Endothelial cell (in vitro differentiated cells): ENCODE data around the gene MYO1D. TPM values are rescaled to one million over a fixed set of nuclear protein-coding genes. Genes with fewer than 3 reads are reported as not detected.

Source experiments
- DNase-seq: peaks from one replicate; pipeline ENCODE4 v3.0.0; 2021; ENCODE audit warnings: low spot score
- H3K27ac Mint-ChIP-seq: one replicate; pipeline ENCODE4 v1.8.0; 2021; ENCODE audit warnings: mixed read lengths, inconsistent platforms; ENCODE audit not compliant: unreplicated experiment
- H3K27me3 Mint-ChIP-seq: one replicate; pipeline ENCODE4 v1.8.0; 2021; ENCODE audit warnings: mild to moderate bottlenecking, moderate library complexity, mixed read lengths, inconsistent platforms; ENCODE audit not compliant: unreplicated experiment
- H3K36me3 Mint-ChIP-seq: one replicate; pipeline ENCODE4 v1.8.0; 2021; ENCODE audit warnings: mild to moderate bottlenecking, low read depth, mixed read lengths, inconsistent platforms; ENCODE audit not compliant: unreplicated experiment
- H3K4me1 Mint-ChIP-seq: one replicate; pipeline ENCODE4 v1.8.0; 2021; ENCODE audit warnings: mild to moderate bottlenecking, mixed read lengths, inconsistent platforms; ENCODE audit not compliant: unreplicated experiment
- H3K4me3 Mint-ChIP-seq: one replicate; pipeline ENCODE4 v1.8.0; 2021; ENCODE audit warnings: mild to moderate bottlenecking, mixed read lengths, inconsistent platforms; ENCODE audit not compliant: unreplicated experiment
- H3K9me3 Mint-ChIP-seq: one replicate; pipeline ENCODE4 v1.8.0; 2021; ENCODE audit warnings: mixed read lengths, inconsistent platforms; ENCODE audit not compliant: unreplicated experiment
- total RNA-seq: library from RNA; stranded (reverse); fragmentation: NEBNext Ultra II Directional; extraction: Animal tissue kit (Norgen Biotek cat#: 25700); gene quantifications from one replicate; pipeline ENCODE4 v1.2.1, GENCODE V29; 2021; ENCODE audit not compliant: unreplicated experiment
- TF ChIP-seq, protein P1 (sequence below): fragments of 200-600 bp; sonication (generic); IDR thresholded peaks from one replicate; pipeline ENCODE4 v1.5.0; 2021; ENCODE audit warnings: antibody characterized with exemption; ENCODE audit not compliant: unreplicated experiment

MYO1D gene
- total RNA-seq, 1 donor from 2014 or later = 26.4 TPM

DNA sequence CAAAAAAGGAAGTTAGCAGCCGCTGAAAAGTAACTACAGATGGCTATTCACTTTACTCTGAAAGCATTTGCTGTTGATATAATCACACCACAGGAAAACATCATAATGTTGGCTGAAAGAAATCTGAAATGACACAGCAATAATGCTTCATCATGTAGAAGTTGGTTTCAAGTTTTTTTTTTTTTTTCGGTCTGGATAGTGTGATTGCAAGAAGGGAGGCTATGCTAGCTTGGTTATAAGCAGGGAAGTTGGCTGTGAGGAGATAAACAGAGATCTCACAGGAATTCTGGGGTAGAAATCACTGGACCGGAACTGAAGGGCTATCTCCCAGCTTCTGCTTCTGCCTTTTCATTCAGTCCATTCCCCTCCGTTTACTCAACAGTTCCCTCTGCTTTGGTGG is 57.9 kb downstream of the MYO1D start:
- Mint-ChIP-seq H3K4me1 (peaks cover 14% of the 10 kb centered on the region), H3K27me3 (no peaks in the 10 kb centered on the region), H3K27ac (no peak overlapping the region), H3K9me3 (no peaks in the 10 kb centered on the region), H3K36me3 (no peaks in the 10 kb centered on the region), H3K4me3 (no peak overlapping the region)
- DNase-seq = no peak
- TF ChIP-seq, protein P1, sequence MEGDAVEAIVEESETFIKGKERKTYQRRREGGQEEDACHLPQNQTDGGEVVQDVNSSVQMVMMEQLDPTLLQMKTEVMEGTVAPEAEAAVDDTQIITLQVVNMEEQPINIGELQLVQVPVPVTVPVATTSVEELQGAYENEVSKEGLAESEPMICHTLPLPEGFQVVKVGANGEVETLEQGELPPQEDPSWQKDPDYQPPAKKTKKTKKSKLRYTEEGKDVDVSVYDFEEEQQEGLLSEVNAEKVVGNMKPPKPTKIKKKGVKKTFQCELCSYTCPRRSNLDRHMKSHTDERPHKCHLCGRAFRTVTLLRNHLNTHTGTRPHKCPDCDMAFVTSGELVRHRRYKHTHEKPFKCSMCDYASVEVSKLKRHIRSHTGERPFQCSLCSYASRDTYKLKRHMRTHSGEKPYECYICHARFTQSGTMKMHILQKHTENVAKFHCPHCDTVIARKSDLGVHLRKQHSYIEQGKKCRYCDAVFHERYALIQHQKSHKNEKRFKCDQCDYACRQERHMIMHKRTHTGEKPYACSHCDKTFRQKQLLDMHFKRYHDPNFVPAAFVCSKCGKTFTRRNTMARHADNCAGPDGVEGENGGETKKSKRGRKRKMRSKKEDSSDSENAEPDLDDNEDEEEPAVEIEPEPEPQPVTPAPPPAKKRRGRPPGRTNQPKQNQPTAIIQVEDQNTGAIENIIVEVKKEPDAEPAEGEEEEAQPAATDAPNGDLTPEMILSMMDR = no peak

DNA sequence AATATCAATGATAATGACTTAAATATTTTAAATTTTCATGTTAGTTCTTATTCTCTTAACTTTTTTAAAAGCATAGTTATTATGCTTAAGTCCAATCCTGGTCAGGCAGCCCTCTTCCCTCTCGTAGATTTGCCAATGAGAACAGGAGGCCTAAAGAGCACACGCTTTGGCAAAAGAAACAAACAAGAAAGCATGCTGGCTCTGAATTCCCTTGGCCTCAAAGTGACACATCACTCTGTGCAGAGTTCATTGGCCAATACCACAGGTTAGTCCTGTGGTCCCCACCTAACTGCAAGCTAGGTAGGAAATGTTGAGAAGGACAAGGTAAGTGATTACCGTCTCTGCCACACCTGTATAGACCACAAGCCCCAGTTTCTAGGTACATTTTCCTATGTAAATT is 61.5 kb downstream of the MYO1D start:
- H3K27ac Mint-ChIP-seq = no peak overlapping the region
- H3K4me1 Mint-ChIP-seq = peaks cover 16% of the 10 kb centered on the region
- no peaks in the 10 kb centered on the region for H3K36me3 Mint-ChIP-seq
- no peak overlapping the region for H3K4me3 Mint-ChIP-seq
- TF ChIP-seq, protein P1 = no peak
- peaks cover 3% of the 10 kb centered on the region for H3K27me3 Mint-ChIP-seq
- DNase-seq = no peak
- no peaks in the 10 kb centered on the region for H3K9me3 Mint-ChIP-seq

DNA sequence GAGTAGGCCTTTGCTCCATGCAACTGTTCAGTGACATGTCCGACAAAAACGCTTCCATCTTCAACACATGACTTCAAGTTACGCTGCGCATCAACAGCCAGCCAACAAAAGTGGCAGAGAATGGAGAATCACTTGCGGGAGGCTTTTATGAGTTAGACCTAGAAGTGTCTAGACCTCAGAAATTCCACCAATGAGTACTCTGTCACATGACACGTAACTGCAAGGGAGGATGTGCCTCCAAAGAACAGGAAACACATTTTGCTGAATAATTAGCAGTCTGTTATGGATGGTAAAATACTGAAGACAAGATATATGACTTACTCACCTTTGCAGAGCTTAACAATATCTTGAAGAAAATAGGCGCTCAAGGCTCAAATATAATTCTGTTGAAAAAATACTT is 62.1 kb downstream of the MYO1D start:
- Mint-ChIP-seq H3K4me3 (no peak overlapping the region), H3K27ac (no peak overlapping the region), H3K4me1 (peaks cover 18% of the 10 kb centered on the region), H3K36me3 (no peaks in the 10 kb centered on the region), H3K9me3 (no peaks in the 10 kb centered on the region), H3K27me3 (peaks cover 3% of the 10 kb centered on the region)
- no peak for DNase-seq
- TF ChIP-seq, protein P1 = no peak

DNA sequence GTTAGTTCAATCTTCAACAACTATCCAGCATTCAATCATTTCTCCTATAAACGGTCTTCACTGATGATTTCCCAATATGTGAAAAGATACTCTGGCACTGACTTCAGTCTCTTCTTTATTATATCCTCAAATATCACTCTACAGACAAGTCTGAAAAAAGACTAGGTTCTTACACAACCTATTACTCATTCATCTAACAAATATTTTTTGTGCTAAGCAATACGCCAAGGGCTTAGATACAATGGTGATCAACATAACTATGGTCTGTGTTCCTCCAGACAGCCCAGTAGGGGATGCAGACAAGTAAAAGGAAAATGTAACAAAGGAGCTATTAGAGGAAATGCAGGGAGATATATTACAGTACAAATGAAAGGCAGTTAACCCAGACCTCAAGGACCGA is 63.9 kb downstream of the MYO1D start:
- TF ChIP-seq, protein P1 = no peak
- Mint-ChIP-seq H3K9me3 (no peaks in the 10 kb centered on the region), H3K4me1 (peaks cover 19% of the 10 kb centered on the region), H3K36me3 (no peaks in the 10 kb centered on the region), H3K27me3 (peaks cover 3% of the 10 kb centered on the region), H3K4me3 (no peak overlapping the region), H3K27ac (no peak overlapping the region)
- no peak for DNase-seq

DNA sequence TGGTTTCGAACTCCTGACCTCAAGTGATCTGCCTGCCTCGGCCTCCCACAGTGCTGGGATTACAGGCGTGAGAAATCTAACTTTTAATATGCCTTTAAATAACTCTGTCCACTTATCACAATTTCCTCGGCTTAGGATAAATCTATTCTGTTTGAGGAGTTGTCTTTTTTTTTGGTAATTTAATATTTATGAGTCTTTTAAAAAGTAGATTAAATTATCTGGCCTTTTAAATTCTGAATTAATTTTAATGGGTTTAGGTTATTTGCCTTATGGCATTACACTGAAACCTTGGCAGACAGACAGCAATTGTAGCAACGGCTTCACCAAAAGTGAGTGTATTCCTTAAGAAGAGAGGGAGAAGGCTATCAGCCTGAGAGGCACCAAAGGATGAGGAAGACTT is 66.2 kb downstream of the MYO1D start:
- no peaks in the 10 kb centered on the region for H3K9me3 Mint-ChIP-seq
- H3K36me3 Mint-ChIP-seq = no peaks in the 10 kb centered on the region
- peaks cover 3% of the 10 kb centered on the region for H3K27me3 Mint-ChIP-seq
- TF ChIP-seq, protein P1 = no peak
- H3K4me3 Mint-ChIP-seq = no peak overlapping the region
- DNase-seq = no peak
- no peak overlapping the region for H3K27ac Mint-ChIP-seq
- peaks cover 28% of the 10 kb centered on the region for H3K4me1 Mint-ChIP-seq
